LNCAP (cell line): Measurements from ENCODE around the gene LGR6.

ENCODE experiments used
- TF ChIP-seq, protein P1 (sequence below): fragments of 450-650 bp; IDR thresholded peaks from 2 replicates; pipeline ENCODE4 v1.5.1; 2017; ENCODE audit warnings: mild to moderate bottlenecking

Gene LGR6

DNA sequence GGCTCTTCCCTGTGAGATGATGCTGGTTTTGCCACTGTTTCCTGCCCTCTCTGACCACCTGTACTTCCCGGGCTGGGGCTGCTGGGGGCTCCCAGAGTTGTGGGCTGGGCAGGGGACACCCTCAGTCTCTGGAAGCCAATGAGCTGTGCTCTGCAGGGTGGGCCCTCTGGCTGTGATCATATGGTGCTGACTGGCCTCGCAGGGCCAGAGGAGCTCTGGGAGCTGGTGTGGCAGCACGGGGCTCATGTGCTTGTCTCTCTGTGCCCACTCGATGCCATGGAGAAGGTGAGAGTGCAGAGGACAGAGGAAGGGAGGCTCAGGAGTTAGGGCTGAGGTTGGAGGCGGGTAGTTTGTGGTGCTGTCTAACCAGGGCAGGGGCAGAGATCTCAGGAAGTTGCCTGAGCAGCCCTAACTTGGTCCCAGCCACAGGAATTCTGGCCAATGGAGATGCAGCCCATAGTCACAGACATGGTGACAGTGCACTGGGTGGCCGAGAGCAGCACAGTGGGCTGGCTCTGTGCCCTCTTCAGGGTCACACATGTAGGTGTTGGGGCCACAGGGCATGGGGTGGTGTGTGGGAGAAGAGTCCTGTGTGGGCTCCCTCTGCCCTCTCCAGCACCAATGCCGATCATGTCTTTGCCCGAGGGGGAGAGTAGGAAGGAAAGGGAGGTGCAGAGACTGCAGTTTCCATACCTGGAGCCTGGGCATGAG, 5.7 kb upstream of the LGR6 start:
- TF ChIP-seq, protein P1, sequence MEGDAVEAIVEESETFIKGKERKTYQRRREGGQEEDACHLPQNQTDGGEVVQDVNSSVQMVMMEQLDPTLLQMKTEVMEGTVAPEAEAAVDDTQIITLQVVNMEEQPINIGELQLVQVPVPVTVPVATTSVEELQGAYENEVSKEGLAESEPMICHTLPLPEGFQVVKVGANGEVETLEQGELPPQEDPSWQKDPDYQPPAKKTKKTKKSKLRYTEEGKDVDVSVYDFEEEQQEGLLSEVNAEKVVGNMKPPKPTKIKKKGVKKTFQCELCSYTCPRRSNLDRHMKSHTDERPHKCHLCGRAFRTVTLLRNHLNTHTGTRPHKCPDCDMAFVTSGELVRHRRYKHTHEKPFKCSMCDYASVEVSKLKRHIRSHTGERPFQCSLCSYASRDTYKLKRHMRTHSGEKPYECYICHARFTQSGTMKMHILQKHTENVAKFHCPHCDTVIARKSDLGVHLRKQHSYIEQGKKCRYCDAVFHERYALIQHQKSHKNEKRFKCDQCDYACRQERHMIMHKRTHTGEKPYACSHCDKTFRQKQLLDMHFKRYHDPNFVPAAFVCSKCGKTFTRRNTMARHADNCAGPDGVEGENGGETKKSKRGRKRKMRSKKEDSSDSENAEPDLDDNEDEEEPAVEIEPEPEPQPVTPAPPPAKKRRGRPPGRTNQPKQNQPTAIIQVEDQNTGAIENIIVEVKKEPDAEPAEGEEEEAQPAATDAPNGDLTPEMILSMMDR, result no peak

DNA sequence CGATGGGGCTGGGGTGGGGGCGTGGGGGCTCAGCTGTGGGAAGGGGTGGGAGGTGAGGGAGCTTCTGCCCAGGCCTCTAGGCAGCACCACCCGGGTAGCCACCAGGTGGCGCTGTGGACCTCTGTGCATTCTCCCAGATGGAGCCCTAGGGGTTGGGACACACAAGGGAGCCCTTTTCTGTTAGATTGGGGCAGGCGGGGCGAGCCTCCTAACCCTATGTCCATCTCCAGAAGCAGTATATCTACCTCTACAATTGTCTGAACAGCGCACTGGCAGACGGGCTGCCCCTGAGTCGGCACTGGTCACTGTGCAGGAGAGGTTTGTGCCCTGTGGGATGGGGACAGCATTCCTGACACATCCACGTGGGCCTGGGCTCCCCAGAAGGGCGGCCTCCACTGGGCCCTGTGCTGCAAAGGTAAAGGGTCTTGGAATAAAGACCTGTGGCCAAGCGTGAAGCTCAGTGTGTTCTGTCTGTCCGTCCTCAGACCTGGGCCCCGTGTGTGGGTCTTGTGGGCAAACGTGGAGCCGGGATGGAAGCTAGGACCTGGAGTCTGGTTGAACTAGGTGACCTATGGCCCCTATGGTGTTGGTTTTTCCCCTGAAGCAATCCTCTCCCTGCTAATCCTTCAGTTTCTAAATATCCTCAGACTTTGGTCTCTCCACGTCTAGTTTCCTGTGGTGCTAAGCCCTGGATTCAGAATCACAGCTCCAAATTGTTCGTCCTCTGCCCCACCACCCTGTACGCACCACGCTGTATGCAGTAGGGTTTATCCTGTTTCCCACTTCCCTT, 4.4 kb upstream of the LGR6 start:
- TF ChIP-seq, protein P1, result peak; percentile 87

DNA sequence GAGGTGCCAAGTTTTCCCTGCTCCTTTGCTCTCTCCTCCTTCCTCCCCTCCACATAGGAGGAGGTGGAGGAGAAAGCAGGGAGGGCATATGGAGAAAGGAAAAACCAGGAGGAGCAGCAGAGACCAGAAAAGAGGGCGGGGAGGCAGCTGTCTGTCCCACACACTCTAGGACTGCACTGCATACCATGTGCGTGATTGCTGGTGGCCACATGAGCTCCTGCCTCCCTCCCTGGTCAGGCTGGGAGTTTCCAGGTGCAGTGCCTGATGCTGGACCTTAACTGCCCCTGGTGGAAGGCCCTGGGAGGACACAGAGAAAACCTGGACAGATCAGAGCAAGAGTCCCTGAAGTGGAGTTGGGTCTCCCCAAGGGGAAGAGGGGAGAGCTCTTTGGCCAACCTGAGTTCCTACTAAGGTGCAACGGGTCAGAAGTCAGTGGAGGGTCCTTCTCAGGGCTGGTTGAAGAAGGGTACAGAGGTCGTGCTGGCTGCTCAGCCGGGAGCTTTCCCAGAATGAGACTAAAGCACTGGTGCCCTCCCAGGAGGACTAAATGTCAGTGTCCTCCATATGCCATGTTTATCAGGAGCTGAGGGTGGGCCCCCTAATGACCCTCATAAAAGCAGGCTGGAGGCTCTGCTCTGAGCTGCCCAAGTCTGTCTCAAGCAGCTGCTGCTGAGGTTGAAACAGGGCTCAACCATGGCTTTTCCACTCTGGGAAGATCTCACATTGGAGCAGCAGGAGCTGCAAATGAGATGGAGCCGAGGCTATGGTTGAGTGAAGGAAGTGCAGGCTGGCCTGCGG, 3.5 kb upstream of the LGR6 start:
- TF ChIP-seq, protein P1, result no peak

DNA sequence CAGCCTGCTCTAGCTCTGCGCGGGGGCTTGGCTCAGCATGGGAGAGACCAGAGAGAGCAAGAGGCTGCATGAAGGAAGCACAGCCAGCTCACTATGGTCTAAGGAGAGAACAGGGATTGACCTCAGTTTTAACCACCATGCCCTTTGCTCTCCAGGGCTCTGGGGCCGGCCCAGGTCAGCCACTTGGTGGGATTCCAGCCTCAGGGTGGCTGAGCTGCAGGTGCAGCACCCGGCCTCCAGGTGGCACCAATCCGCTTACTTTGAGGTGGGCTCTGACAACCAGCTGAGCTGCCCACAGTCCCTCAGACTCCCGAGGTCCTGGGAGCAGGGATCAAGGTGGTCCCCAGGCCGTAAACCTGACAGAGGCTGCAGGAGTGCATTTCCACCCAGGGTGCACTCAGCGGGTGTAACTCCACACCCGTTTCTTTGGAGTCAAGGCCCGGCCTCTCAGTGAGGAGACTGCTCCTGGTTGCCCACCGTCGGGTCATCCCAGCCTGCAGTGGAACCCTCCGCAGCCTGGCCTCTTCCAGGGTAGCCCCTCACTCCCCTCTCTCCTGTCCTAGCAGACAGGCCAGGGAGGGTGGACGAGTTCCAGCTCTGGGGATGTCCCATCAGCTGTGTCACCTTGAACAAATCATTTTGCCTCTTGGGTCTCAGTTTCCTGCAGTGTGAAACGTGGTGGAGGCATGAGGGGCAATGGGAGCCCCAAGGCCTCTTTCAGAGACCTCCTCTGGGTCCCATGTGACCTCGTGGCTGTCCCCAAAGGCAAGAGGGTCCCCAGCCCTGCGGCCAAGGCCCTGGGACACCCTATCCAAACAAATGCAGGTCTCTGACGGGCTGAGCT, 607 bp upstream of the LGR6 start:
- TF ChIP-seq, protein P1, result peak; percentile 92

DNA sequence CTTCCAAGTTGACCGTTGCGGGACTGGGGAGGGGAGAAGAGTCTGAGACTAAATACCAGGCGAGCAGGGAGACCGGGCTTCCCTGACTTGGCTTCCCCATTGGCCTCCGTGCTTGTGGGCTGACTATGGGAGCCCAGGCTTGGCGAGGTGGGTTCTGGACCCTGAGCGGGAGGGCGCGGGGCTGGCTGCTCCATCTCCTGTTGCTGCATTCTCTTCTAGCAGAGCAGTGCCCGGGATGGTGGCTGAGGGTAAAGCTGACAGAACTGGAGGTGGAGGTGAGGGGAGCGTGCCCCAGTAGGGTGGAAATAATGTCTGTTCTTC, 689 bp downstream of the LGR6 start:
- TF ChIP-seq, protein P1, result no peak

DNA sequence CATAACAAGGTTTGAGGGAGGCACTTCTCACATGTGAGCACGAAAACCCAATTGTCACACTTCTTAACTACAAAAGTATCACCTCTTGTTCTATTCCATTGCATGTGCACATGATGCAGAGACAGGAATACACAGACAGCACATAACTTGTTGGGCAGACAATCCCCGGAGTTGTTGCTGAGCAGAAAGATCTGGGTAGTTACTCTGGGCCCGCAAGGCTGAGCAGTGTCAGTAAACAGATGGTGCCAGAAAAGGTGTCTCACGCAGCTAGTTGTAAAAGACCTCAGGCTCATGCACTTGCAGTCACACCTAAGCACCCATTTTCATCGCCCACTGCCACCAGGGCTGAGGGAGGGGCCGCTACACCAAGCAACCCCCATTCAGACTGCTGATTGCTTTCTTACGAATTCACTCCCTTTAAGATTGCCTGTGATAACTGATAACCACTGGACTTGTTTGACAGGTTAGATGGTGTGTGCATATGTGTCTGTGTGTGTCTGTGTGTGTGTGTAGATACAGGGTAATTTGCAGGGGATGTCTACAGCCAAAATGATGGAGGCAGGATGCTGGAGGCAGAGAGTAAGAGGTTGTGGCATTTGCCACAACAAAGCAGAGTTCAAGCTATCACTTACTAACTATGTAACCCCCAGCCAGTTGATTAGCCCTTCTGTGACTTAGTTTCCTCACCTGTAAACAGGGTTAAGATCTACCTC, 4.2 kb downstream of the LGR6 start:
- TF ChIP-seq, protein P1, result no peak
